Measurements from ENCODE around the gene PLA2G15. TPM values are rescaled to one million over a fixed set of nuclear protein-coding genes. Genes with fewer than 3 reads are reported as not detected.

Gene PLA2G15
- total and polyA plus RNA-seq, 2 experiments from 2014 or later, result 3.1 to 14.8 TPM

DNA sequence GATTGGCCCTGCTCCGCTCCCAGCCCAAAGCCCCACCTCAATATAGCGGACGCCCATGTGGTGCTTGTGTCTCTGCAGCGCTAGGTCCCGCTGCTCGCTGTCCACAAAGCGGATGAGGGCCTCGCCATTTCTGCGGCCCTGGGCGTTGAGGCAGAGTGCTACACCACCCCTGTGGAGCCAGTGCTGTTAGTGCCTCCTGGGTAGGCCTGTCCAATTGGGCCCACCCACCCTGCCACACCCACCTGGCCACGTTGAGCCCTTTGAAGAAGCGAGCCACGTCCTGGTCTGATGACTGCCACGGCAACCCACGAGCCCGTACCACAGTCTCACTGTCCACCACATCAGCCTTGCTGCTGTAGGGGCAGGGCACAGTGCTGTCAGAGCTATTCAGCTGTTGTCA, 12.8 kb upstream of the PLA2G15 start (continued):
- TF ChIP-seq EZH2phosphoT487 (IDR thresholded peaks at IDR 0.05; ENCODE audit: unreplicated experiment) (no peak), CREB1 (CRISPR knock-in tag; IDR thresholded peaks at IDR 0.05; ENCODE audit: low read depth) (no peak), ZNF114 (CRISPR knock-in tag; IDR thresholded peaks at IDR 0.05) (no peak), EZH2 (IDR thresholded peaks at IDR 0.05; ENCODE audit: low read depth, unreplicated experiment) (no peak), ZNF331 (CRISPR knock-in tag; IDR thresholded peaks at IDR 0.05; ENCODE audit: low read depth) (no peak), NANOG (IDR thresholded peaks at IDR 0.05; ENCODE audit: borderline replicate concordance) (no peak), POLR2AphosphoS5 (IDR thresholded peaks at IDR 0.05; ENCODE audit: low read depth) (no peak), REST (IDR thresholded peaks at IDR 0.05; ENCODE audit: unreplicated experiment) (no peak)

- Mint-ChIP-seq H3K4me3 (peak overlapping the region; percentile 81), H3K4me1 (peaks cover 25% of the 10 kb centered on the region), H3K27ac (peak overlapping the region; percentile 83), H3K36me3 (ENCODE audit: low read depth) (peaks cover 44% of the 10 kb centered on the region), H3K27me3 (ENCODE audit: insufficient read depth, low read depth, poor library complexity) (peaks cover 15% of the 10 kb centered on the region), H3K9me3 (peaks cover 4% of the 10 kb centered on the region)
- 0 out of 2 replicates have a peak, but pooled peaks cover 4% of the 10 kb centered on the region for H3K36me3 ChIP-seq (ENCODE audit: insufficient read depth)
- peak overlapping the region; percentile 99 for H3K4me2 ChIP-seq
- no peaks in the 10 kb centered on the region for H3K27me3 ChIP-seq (ENCODE audit: insufficient read depth)
- peaks cover 23% of the 10 kb centered on the region for H3K79me2 ChIP-seq (replicated peaks; ENCODE audit: insufficient read depth)
- peaks cover 18% of the 10 kb centered on the region for H4K20me1 ChIP-seq (replicated peaks; ENCODE audit: insufficient read depth)
- ATAC-seq (no peak), DNase-seq (ENCODE audit: low spot score) (no peak)
- no peaks in the 10 kb centered on the region for H3K9me2 ChIP-seq (ENCODE audit: insufficient read depth)
- H3K4me3 ChIP-seq, result peak overlapping the region; percentile 98
- peaks cover 20% of the 10 kb centered on the region for H3F3A ChIP-seq (replicated peaks; ENCODE audit: low read depth)
- no peak overlapping the region for H2AFZ ChIP-seq
- peaks cover 17% of the 10 kb centered on the region for H3K4me1 ChIP-seq (ENCODE audit: insufficient read depth)
- 0 out of 2 replicates have a peak overlapping the region, but pooled peaks have one; percentile 26 for H3K27ac ChIP-seq (ENCODE audit: low read depth)
- TF ChIP-seq, protein P1, sequence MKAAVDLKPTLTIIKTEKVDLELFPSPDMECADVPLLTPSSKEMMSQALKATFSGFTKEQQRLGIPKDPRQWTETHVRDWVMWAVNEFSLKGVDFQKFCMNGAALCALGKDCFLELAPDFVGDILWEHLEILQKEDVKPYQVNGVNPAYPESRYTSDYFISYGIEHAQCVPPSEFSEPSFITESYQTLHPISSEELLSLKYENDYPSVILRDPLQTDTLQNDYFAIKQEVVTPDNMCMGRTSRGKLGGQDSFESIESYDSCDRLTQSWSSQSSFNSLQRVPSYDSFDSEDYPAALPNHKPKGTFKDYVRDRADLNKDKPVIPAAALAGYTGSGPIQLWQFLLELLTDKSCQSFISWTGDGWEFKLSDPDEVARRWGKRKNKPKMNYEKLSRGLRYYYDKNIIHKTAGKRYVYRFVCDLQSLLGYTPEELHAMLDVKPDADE (IDR thresholded peaks at IDR 0.05), result no peak
- TF ChIP-seq EZH2phosphoT487 (IDR thresholded peaks at IDR 0.05; ENCODE audit: unreplicated experiment), result no peak
- no peak for TF ChIP-seq ZNF331 (CRISPR knock-in tag; IDR thresholded peaks at IDR 0.05; ENCODE audit: low read depth)
- no peak for TF ChIP-seq ZNF114 (CRISPR knock-in tag; IDR thresholded peaks at IDR 0.05)
- TF ChIP-seq JUNB (IDR thresholded peaks at IDR 0.05; ENCODE audit: unreplicated experiment), result no peak
- no peak for TF ChIP-seq CREB1 (CRISPR knock-in tag; IDR thresholded peaks at IDR 0.05; ENCODE audit: low read depth)
- TF ChIP-seq STAT1 (IDR thresholded peaks at IDR 0.05; ENCODE audit: unreplicated experiment), result no peak
- TF ChIP-seq POLR2AphosphoS5 (IDR thresholded peaks at IDR 0.05; ENCODE audit: low read depth), result no peak
- no peak for TF ChIP-seq EZH2 (IDR thresholded peaks at IDR 0.05; ENCODE audit: low read depth, unreplicated experiment)
- no peak for TF ChIP-seq REST (IDR thresholded peaks at IDR 0.05; ENCODE audit: unreplicated experiment)
- no peak for TF ChIP-seq NANOG (IDR thresholded peaks at IDR 0.05; ENCODE audit: borderline replicate concordance)
- no peak for TF ChIP-seq CTCF (conservative IDR thresholded peaks at IDR 0.05; ENCODE audit: low read depth in 2 of 2)
Measured at GRCh38 chr16:68233085-68233834, 11.9 kb upstream of the PLA2G15 start.

All from GM23338 (cell line).